ENCODE data around the gene NEDD1. TPM values are rescaled to one million over a fixed set of nuclear protein-coding genes. Genes with fewer than 3 reads are reported as not detected.

Gene NEDD1
- total RNA-seq, 1 experiment from 2014 or later: 17.2 TPM

DNA sequence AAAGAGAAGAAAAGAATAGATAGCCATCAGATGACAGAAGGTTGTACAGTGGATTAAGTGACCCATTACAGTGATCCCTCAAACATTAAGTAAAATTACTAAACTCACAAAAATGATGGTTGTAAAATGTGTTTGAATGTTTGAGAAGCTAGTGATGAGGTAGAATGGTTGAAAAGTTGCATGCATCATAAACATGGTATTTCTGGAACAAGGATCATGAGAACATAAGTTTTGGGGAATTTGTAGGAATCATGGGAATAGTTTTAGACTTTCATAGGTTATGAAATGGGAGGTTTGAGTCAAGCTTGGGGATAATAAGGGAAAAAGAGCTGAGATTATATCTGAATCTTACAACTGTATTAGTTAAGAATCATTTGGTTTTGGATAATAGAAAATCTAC, 34.1 kb upstream of the NEDD1 start:
- Histone ChIP-seq H4K8ac (replicated peaks; ENCODE audit: insufficient read length, low read depth, low read length) (no peak overlapping the region), H4K5ac (ENCODE audit: insufficient read length, low read depth, low read length) (no peak overlapping the region), H2BK12ac (ENCODE audit: insufficient read length, low read depth, low read length) (no peak overlapping the region), H2BK5ac (ENCODE audit: insufficient read length, low read length) (no peak overlapping the region), H3K18ac (ENCODE audit: insufficient read length, low read depth, low read length) (no peak overlapping the region), H3T11ph (ENCODE audit: low read length) (no peak overlapping the region), H3K79me1 (ENCODE audit: insufficient read depth, low read depth, low read length, poor library complexity, severe bottlenecking) (no peaks in the 10 kb centered on the region), H4K91ac (ENCODE audit: insufficient read length, low read depth, low read length) (no peak overlapping the region), H3K9ac (ENCODE audit: extremely low read depth, insufficient read length, low read length) (no peak overlapping the region), H2BK20ac (ENCODE audit: low read depth, low read length, poor library complexity, severe bottlenecking) (no peak overlapping the region), H3K4ac (ENCODE audit: low read depth, low read length) (no peak overlapping the region), H3K23me2 (ENCODE audit: insufficient read length, low read depth, low read length, poor library complexity, severe bottlenecking) (no peaks in the 10 kb centered on the region), H3K27ac (ENCODE audit: insufficient read length, low read depth, low read length) (no peak overlapping the region), H3K56ac (ENCODE audit: insufficient read length, low read depth, low read length) (no peak overlapping the region), H3K23ac (ENCODE audit: insufficient read length, low read depth, low read length) (no peak overlapping the region), H3K4me2 (ENCODE audit: insufficient read depth, insufficient read length, low read length) (no peak overlapping the region), H3K4me1 (ENCODE audit: insufficient read depth, low read length) (no peaks in the 10 kb centered on the region), H2BK120ac (ENCODE audit: low read depth, low read length, poor library complexity, severe bottlenecking) (no peak overlapping the region), H2BK15ac (ENCODE audit: low read depth, low read length) (no peak overlapping the region), H3K79me2 (ENCODE audit: insufficient read depth, low read length) (no peaks in the 10 kb centered on the region), H2AK5ac (ENCODE audit: insufficient read length, low read length) (no peak overlapping the region), H2AFZ (ENCODE audit: low read length) (no peak overlapping the region), H3K27me3 (ENCODE audit: insufficient read depth, low read length) (no peaks in the 10 kb centered on the region), H3K14ac (ENCODE audit: insufficient read depth, low read length) (no peak overlapping the region), H3K9me3 (ENCODE audit: control insufficient read depth, low read depth, low read length) (no peaks in the 10 kb centered on the region), H4K20me1 (ENCODE audit: control insufficient read depth, insufficient read depth, insufficient read length) (no peaks in the 10 kb centered on the region)
- Mint-ChIP-seq H3K27ac (no peak overlapping the region), H3K36me3 (ENCODE audit: insufficient read depth in 1 of 3, low read depth in 3 of 3) (no peaks in the 10 kb centered on the region), H3K27me3 (ENCODE audit: low read depth) (no peaks in the 10 kb centered on the region), H3K4me1 (no peaks in the 10 kb centered on the region), H3K9me3 (peaks cover 0 to 3% of the 10 kb centered on the region in 2 experiments; a peak in 3 of 5 replicates), H3K4me3 (no peak overlapping the region)
- no peak for TF ChIP-seq CTCF (conservative IDR thresholded peaks at IDR 0.05)
- DNase-seq: no peak

All from H9 (cell line).